ENCODE measurements around the gene BARHL2.

- TF ChIP-seq EZH2 (IDR thresholded peaks at IDR 0.05; ENCODE audit: low read depth) (no peak), CTCF (conservative IDR thresholded peaks at IDR 0.05) (no peak)
Measured at GRCh38 chr1:90730243-90731022, 13.3 kb upstream of the BARHL2 start.

Measured in PC-9 (cell line).